NCI-H82 (cell line): Measurements from ENCODE around the gene PC.

ENCODE experiments used
- DNase-seq: peaks from one replicate; lab custom pipeline; 2025; lab: John Stamatoyannopoulos, UW

Gene PC

DNA sequence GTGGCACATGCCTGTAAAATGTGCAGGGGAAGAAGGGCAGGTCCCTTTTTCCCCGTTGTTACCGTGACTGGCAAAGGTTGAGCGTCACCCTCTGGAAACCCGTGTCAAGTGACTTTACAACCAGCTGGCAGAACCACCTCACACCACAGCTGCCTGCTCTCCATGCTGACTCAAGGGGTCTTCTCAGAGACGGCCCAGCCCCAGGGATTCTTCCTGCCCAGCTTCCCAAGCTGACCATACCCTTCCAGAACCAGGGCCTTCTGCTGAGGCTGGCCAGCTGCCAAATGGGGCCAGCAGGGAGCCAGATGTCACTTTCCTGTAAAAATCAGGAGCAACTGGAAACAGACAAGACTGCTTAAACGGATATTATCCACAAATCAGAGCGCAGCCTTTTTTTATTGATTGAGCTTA, 6.3 kb downstream of the PC start:
- peak; percentile 89 for DNase-seq

DNA sequence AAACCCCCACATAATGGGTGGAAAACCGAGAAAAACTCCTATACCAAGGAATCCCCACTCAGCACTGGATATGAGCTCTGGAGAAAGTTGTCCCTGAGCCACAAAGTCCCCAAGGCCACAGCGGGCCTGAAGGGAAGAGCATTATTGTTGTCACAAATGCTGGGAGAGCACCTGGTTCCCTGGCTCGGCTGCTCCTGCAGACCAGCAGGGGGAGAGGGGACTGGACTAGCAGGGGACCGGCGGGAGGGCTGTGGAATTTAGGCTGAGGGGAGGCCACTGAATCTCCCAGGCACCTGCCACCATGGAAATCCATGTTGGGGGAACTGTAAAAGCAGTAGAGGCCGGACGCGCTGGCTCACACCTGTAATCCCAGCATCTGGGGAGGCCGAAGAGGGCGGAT, 7.0 kb downstream of the PC start:
- no peak for DNase-seq

DNA sequence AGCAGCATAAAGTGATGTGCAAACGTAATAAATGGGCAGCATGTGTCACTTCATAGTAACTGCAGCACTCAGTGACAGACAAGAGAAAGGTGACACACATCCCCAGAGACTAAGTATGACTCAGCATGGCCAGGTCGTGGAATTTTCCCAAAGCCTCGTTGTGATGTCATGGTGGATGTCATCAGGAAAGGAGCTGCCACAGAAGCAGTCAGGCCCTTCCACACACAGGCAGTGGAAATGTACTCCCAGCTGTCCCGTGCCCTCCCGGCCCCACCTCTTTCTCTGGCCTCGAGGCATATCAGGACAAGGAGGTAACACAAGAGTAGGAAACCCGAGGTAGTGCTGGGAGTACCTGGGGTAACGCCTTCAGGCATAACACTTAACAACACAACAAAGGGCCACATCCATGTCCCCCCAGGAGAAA, 8.1 kb downstream of the PC start:
- DNase-seq, result peak; percentile 39

DNA sequence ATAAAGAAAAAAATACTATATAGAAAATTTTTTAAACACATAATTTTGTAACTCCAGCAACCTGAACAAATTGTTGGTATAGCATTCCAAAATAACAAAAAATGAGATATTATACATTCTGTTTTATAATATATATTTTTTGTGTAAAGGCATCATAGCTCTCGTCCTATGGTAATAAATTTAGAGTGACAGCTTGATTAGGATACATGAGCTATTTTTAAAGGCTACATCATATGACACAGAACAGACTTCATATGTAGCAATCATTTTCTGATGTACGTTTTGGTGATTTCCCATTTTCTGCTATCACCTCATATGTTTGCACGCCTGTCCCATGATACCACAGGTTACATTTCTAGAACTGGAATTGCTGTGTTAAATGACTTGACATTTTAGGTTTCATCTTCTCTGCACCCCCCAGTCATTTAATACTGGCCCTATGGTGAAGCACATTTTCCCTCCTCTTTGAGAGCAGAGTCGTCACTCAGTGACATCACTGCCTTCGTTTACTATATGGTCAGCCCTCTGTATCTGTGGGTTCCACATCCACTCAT, 19.5 kb downstream of the PC start:
- DNase-seq, result no peak

DNA sequence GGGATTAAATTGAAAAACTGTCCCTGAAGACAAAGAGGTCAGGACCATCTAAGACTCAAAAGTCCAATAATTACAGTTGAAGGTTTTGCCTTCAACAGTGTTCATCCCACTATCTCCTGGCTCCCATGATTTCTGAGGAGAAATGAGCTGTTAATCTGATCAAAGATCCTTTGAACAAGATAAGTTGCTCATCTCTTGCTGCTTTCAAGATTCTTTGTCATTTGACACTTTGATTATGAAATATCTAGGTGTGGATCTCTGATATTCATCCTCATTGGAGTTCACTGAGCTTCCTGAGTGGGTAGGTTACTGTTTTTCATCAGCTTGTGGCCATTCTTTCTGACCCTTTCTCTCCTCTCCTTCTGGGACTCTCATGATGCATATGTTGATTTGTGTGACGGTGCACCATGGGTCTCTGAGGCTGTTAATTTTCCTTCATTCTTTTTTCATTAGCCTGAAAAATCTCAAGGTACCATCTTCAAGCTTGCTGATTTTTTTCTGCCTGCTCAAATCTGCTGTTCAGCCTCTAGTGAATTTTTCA, 20.9 kb downstream of the PC start:
- DNase-seq, result no peak

DNA sequence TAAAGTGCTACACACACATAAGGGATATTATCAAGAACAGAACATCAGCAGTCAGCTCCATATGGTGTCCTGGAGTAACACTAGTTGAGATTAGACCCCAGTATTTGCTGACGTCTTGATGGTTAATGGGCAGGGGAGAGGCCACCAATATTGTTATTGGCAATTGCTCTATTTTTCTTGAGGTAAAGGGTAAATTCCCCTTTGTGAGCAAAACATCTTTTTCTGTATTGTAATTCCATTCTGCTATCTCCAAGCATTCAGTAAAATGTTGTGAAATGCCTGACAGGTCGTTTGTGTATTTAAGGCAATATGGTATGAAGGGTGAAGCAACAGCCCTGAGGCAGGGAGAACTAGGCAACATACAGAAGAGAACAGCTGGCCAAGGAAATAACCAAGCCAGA, 21.9 kb downstream of the PC start:
- no peak for DNase-seq

DNA sequence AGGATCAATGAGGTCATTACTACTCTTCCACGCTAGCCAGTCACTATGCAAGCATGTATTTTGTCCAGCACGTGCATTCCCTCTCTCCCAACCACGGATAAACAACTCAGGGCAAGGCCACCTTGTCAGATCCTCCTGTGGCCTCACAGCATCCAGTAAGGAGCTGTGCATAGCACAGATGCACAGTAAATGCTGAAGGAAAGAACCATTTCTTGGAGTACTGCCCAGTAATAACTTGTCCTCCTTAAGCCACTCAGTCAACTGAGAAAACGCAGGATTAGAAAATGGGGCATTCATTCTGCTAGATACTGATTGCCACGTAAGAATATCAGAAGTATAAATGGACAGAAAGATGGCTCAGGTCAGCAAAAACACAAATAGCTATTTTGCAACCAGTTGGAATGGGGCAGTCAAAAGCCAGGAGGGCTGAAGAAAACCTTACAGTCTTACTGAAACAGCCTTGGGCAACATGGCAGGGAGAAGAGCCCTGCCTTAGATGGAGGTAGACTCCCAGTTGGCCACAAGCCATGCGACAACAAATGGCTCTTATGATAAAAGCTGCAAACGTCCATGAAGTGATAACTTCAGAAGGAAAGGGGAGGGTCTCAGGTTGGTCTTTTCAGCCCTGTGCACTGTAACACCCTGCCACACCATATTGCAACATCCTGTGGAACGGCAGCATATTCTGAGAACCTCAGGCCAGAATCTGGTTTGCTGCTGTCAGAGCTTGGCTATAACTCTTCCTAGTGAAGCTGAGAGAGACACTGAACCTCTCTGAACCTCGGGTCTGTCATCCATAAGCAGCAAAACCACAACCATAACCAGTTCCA, 23.0 kb downstream of the PC start:
- DNase-seq, result no peak

DNA sequence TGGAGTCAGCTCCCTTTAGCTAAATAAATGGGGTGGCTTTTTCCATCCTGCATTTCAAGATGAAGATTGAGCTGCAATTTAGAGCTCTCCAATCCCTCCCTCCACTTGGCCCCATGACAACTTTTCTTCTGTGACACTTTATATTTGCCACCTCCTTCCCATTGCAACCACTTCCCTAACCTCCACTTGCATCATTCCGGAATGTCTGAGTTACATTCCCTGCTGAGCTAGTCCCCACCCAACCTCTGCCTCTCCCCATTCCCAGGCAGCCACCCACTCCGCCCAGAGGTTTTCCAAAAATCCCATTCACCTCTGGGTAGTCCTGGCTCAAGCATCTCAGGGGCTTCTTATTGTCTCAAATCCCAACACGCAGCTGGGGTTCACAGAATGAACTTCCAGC, 24.7 kb downstream of the PC start:
- no peak for DNase-seq

DNA sequence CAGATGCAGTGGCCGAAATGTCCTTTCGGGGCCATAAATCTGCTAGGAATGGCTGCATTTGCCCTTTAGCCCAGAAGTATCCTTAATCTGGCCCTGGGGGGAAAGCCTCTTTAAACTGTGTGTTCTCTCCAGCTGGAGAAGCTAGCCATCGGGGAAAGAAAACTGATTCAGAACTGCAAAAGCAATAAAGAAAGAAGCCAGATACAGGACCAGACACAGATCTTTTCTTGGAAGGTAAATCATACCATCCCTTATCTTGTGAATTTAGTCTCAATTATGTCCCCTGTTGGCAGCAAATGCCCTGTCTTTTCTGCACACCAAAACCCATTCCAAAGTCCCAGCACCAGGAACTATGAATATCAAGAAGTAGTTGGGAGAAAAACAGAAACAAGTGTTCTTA, 25.6 kb downstream of the PC start:
- DNase-seq, result no peak

DNA sequence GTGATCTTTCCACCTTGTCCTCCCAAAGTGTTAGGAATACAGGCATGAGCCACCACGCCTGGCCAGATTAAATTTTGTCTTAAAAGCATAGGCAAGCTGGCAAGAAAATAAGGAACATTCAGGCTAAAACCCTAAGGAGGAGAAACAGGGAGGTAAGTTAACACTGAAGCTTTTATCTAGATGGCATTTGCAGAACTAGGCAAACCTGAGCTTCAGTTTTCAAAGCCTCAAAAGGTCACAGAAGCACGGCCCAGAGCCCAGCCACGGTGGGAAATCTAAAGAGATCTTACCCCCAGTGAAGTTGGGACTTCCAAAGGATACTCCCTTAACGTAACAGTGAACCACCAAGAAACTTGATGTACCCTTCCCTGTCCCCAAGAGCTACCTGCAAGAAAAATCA, 28.4 kb downstream of the PC start:
- no peak for DNase-seq

DNA sequence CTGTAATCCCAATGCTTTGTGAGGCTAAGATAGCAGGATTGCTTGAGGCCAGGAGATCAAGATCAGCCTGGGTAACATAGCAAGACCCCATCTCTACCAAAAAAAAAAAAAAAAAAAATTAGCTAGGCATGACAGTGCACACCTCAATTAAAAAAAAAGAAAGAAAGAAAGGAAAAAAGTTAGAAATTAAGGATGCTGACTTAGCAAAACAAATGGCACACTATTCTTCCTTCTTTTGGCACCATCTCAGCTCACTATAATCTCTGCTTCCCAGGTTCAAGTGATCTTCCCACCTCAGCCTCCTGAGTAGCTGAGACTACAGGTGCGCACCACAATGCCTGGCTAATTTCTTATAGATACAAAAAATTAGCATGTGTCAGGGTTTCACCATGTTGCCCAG, 33.9 kb downstream of the PC start:
- no peak for DNase-seq

DNA sequence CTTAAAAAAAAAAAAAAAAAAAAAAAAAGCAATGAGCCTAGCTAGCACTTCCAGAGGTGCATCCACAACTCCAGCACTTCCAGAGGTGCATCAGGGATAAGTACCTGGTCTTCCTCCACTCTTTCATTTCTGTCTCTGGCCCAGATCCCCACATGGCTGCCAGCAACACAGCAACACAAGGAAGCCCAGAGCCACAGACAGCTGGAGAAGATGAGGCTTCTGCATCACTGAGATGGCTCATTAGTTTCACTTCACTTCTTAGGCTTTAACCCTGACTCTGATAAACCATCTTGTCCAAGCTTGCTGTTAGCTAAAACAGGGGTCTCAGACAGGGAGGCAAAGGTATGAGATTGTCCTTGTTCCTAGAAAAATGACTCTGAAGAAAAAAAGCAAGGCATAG, 35.6 kb downstream of the PC start:
- no peak for DNase-seq

DNA sequence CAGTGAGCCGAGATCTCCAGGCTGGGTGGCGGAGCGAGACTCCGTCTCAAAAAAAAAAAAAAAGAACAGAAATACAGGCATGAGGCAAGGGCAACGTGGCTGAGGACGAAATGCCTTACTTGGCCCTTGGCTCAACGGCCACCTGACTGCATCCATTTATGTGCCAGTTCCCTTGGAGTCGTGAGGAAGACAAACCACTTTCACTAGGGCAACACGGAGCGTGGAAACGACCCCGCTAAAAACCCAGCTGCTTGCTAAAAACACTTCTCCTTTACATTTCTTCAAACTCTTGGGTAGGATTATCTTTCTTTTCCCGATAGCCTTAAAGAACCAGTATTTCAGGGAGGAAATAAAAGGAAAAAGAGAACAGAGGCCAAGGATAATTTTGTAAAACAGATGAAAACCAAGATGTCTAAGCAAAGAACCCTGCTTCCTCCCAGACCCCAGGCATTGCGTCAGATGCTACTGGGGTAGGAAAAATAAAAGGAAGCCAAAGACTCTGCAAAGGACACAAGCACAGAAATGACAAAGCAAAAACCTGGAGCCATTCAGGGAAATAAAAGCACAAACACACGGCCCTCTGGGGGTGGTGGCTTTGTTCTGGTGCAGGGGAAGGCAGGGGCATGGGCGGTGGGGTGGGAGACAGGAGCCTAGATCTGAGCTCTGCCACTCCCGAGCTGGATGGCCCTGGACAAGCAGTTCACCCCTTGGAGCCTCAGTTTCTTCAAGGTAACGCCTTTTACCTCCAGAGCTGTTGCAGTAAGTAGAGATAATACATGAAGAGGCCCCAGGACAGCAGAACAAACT, 37.0 kb downstream of the PC start:
- no peak for DNase-seq

DNA sequence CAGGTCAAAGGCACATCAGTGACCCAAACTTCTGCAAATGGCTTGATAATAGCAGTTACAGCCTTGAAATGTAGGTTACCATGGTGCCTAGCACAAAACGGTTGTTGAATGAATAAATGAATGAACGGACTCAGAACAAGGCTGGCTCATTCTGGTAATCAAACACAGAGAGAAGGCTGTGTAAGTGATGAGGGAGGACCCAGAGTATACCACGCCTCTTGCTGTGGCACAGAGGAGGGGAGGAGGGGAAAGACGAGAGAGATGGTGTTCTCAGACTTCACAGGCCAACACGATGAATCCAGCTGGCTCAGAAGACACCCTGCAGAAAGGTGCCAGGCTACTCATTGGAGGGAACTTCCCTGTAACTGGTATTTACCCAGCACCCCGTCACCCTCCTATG, 38.3 kb downstream of the PC start:
- DNase-seq, result no peak

DNA sequence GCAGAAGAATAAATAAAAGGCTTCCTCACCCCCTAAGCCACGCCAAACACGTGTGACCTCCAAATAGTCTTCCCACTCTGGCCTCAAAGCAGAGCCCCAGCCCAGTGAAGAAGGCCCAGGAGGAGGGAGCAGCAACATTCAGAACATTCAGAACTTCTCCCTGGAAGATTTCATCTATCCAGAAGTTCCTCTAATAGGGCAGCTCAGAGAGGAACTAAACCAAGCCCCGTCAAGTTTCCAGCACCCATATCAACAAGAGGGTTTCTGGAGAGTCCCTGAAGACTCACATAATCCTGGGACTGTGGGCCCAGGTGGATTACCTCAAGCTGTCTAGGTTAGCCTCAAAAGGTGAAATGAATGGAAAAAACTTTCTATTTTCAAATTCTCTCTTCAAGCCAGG, 39.4 kb downstream of the PC start:
- no peak for DNase-seq

DNA sequence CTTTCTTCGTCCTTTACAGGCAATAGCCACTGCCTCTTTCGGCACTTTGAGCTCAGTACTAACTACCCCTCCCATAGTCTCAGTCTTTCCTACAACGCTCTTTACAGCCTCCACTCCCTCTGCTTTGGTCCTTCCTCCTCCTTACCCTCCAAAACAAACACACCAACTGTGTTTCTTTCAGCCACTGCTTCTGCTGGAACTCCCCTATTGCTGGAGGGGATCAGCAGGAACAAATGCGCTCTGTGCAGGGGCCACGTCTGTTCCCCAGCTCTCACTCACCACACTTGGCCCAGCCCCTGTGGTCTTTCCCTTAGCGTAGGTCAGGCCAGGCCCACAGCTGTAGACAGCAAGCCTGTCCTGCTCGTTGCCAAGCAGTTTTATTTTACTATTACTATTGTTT, 42.3 kb downstream of the PC start:
- DNase-seq, result no peak

DNA sequence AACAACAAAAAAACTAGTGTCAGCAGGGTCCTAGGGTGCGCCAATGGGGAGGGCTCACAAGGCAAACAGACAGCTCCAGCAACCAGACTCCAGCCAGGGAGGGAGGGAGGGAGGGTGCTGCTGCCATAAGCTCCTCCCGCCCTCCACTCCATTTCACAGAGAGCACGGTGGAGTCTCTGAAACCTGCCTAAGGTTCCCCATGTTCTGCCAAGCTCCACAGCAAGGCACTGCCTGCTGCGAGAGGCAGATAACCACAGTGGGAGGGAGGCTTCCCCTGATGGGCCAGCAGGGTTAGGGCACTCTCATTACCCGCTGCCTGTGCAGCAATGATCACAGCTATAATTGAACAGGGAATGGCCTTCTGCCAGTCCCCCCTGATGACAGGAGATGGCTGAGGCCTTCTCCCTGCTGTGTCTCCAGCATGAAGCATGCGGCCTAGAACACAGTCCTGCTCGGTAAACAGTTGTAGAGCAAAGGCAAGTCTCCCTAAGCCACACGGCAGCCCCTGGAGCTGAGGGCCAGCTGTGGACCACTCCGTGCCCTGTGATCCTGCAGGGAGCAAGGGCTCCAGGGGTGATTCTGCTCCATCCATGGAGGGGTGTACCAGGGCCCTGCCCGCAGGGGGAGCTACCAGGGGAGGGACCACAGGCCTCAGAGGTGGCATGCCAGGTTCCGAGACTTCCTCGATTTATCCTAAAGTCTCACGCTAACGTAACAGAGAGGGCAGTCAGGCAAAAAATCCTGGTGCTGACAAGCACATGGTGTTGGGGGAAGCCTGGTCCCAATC, 42.9 kb downstream of the PC start:
- no peak for DNase-seq

DNA sequence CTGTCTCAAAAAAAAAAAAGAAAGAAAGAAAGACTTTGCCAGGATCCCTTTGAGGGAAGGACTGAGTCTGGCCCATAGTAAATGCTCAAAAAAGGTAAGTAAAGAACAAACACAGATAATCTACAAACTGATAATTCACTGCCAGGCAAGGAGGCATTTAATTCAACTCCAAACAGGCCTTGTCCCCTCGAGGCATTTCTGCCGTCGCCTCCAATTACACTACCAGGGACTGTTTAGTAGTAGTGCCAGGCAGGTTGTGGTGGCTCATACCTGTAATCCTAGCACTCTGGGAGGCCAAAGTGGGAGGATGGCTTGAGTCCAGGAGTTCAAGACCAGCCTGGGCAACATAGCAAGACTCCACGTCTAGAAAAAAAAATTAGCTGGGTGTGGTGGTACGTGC, 43.7 kb downstream of the PC start:
- no peak for DNase-seq

DNA sequence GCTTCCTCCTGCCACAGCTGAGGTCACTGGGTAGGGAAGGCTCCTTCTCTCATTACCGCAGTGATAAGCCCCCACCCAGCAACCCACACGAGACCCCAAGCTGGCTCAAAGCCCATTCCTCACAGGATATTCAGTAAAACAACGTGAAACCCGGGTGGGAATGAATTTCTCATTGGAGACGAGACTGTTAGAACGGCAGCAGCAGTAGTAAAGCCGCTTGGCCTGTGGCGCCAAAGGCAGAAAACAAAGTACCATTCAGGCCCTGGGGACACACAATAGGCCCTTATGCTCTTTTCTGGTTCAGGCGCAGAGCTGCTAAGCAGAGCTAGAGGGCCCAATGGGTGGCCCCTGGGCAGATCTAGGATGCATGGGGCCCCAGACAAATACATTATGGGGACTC, 45.3 kb downstream of the PC start:
- no peak for DNase-seq

DNA sequence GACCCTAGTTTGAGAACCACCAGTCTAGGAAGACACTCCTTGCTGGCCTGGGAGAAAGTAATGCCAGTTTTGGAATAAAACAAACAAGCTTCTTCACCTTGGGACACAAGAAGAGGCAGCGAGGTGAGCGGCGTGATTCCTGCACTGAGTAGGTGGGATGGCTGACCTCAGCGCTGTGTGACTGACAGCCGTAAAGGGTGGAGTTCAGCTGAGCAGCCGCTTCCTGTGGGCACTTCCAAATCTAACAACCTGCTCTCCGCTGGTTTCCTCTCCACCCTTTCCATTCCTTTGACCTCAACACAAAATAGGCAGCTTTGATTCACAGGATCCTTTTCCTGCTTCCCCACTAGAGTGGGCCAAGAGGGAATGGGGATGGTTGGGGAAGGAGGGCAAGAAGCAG, 45.8 kb downstream of the PC start:
- DNase-seq, result no peak

DNA sequence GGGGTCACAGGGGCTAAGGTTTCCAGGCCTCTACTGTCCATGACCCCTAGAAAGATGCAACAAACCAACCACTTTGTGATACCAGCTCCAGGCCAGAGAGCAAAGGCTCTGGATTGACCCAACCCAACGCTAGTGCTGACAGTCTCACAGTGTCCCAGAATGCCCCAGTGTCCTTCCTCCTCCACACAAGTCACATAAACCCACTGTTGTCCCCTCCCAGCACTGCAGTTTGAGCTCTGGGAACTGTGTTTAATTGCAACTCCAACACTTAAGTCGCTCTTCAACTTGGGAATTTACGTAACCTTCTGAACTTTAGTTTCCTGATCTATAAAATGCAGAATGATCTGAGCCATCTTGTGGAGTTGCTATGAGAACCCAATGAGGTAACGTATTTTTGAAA, 47.5 kb downstream of the PC start:
- DNase-seq, result no peak

DNA sequence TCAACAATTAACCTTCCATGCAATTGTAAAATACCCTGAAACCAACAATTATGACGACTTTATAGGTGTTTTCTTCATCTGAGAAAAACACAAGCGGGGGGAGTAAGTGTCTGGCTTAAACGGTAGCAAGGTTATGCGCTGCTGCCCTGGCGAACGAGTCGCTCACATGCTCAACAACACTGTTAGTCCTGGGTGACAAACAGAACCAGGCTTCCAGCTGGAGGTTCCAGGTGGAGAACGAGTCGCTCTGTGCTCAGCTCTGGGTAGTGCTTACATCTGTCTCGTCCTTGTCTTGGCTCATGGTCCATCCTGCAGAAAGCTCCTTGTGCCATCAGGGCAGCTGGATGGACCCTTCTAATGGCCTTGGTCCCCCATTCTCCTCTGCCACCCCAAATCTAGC, 48.2 kb downstream of the PC start:
- DNase-seq, result no peak
